Uterus (tissue), 2 donors: ENCODE results near the gene NRXN3.

Experiments used
- CTCF ChIP-seq, 4 experiments: fragments of 200-600 bp in 2 of 4; fragments of 450-650 bp in 2 of 4; sonication (generic) in 2 of 4; IDR thresholded peaks; one replicate each; pipeline ENCODE4 v1.5.1; 2016 to 2019; ENCODE audit warnings: antibody characterized with exemption in 4 of 4, mild to moderate bottlenecking in 2 of 4, moderate library complexity in 1 of 4
- POLR2A ChIP-seq, 2 donors: fragments of 450-650 bp; IDR thresholded peaks; one replicate each; pipeline ENCODE4 v1.6.1; 2016; ENCODE audit warnings: antibody characterized with exemption in 2 of 2, mild to moderate bottlenecking in 1 of 2, moderate library complexity in 1 of 2

DNA sequence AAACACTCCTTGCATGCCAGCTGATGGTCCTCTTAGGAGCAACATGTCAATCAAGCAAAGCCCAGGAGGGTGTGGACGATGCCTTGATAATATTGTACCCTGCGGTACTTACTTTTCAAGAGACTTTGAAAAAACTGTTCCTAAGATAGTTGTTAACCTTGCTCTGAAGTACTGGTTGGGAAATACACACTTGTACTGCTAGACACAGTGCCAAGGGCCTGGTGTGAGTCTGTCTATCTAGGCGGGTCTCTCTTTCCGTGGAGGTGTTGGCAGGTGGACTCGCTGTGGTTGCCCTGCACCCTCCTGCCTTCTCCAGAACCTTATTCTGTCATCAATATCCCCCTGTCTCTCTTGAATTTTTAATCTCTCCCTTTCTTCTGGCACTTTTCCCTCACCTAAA, 189.4 kb downstream of the NRXN3 start:
- TF ChIP-seq POLR2A (IDR thresholded peaks at IDR 0.05) (no peak), CTCF (IDR thresholded peaks at IDR 0.05) (no peak)
